GM23248 (cell line): ENCODE measurements around the gene BCL2. TPM values are rescaled to one million over a fixed set of nuclear protein-coding genes. Genes with fewer than 3 reads are reported as not detected.
"Not testable (repeated sequence)": the region's sequence is repeated elsewhere in the genome, so short reads cannot be mapped to it uniquely, and the experiment has no call there.

Experiments
- DNase-seq: peaks from one replicate; pipeline ENCODE4 v3.0.0-alpha.2; 2015
- H2AFZ ChIP-seq: fragments of 200-600 bp; sonication (generic); 2 replicates; pipeline ENCODE4 v1.6.1; 2016; ENCODE audit warnings: antibody characterized with exemption
- H3F3A ChIP-seq: fragments of 200-600 bp; sonication (generic); 2 replicates; pipeline ENCODE4 v1.6.1; 2016; ENCODE audit warnings: mild to moderate bottlenecking, antibody characterized with exemption, mixed run types; ENCODE audit not compliant: insufficient read depth
- H3K27ac ChIP-seq: fragments of 200-600 bp; sonication (generic); 2 replicates; pipeline ENCODE4 v1.5.1; 2016; ENCODE audit warnings: mild to moderate bottlenecking
- H3K27me3 ChIP-seq: fragments of 200-600 bp; sonication (generic); replicated peaks from 2 replicates; pipeline ENCODE4 v1.6.1; 2016; ENCODE audit warnings: mild to moderate bottlenecking; ENCODE audit not compliant: insufficient read depth
- H3K36me3 ChIP-seq: fragments of 200-600 bp; sonication (generic); 2 replicates; pipeline ENCODE4 v1.6.1; 2016; ENCODE audit warnings: low read depth, mild to moderate bottlenecking
- H3K4me1 ChIP-seq: fragments of 200-600 bp; sonication (generic); 2 replicates; pipeline ENCODE4 v1.6.1; 2016; ENCODE audit warnings: mild to moderate bottlenecking; ENCODE audit not compliant: insufficient read depth
- H3K4me2 ChIP-seq: fragments of 200-600 bp; sonication (generic); one replicate; pipeline ENCODE4 v1.6.1; 2016; ENCODE audit warnings: mild to moderate bottlenecking; ENCODE audit not compliant: unreplicated experiment
- H3K4me3 ChIP-seq: fragments of 200-600 bp; sonication (generic); 2 replicates; pipeline ENCODE4 v1.5.1; 2016; ENCODE audit warnings: mild to moderate bottlenecking
- H3K79me2 ChIP-seq: fragments of 200-600 bp; sonication (generic); 2 replicates; pipeline ENCODE4 v1.6.1; 2016; ENCODE audit warnings: mild to moderate bottlenecking; ENCODE audit not compliant: insufficient read depth
- H3K9ac ChIP-seq: fragments of 200-600 bp; sonication (generic); 2 replicates; pipeline ENCODE4 v1.6.1; 2016; ENCODE audit warnings: mild to moderate bottlenecking
- H3K9me2 ChIP-seq: fragments of 200-600 bp; sonication (generic); 2 replicates; pipeline ENCODE4 v1.6.1; 2016; ENCODE audit warnings: mixed run types, mild to moderate bottlenecking, moderate library complexity; ENCODE audit not compliant: insufficient read depth
- H3K9me3 ChIP-seq: fragments of 200-600 bp; sonication (generic); one replicate; pipeline ENCODE4 v1.6.1; 2017; ENCODE audit warnings: low read depth
- H4K20me1 ChIP-seq: fragments of 200-600 bp; sonication (generic); 2 replicates; pipeline ENCODE4 v1.6.0; 2016; ENCODE audit not compliant: insufficient read depth
- EZH2 ChIP-seq: fragments of 200-600 bp; sonication (generic); IDR thresholded peaks from 2 replicates; pipeline ENCODE4 v1.6.1; 2018; ENCODE audit warnings: antibody characterized with exemption, mild to moderate bottlenecking; ENCODE audit not compliant: insufficient read depth, poor library complexity, severe bottlenecking
- EZH2phosphoT487 ChIP-seq: fragments of 200-600 bp; sonication (generic); IDR thresholded peaks from 2 replicates; pipeline ENCODE4 v1.6.1; 2018; ENCODE audit warnings: antibody characterized with exemption, moderate library complexity, mild to moderate bottlenecking, low read depth; ENCODE audit not compliant: insufficient read depth
- WGBS, 2 experiments: methylation state at CpG; one replicate each; pipeline ENCODE4 v1.1.6; 2015 to 2017; ENCODE audit warnings: low lambda C conversion rate in 2 of 2, low coverage in 1 of 2; ENCODE audit errors: missing lambda C conversion rate in 2 of 2; 5-methylcytosine and 5-hydroxymethylcytosine counted together
- in situ Hi-C: fragments of 300-500 bp; cut with MboI; formaldehyde crosslinking; loops from 2 replicates; pipeline ENCODE4 v1.15.0; 2020
- polyA plus RNA-seq: library from polyadenylated mRNA; unstranded; fragments of >200 nt; fragmentation: Nextera tagmentation; extraction: Ambion mirVana; gene quantifications from 2 replicates; pipeline ENCODE4 v1.2.1, GENCODE V29; 2016
- total RNA-seq: library from RNA; depleted of rRNA; stranded (reverse); fragments of >200 nt; shearing (Covaris generic); gene quantifications from 2 replicates; pipeline ENCODE4 v1.2.3, GENCODE V29; 2014

BCL2 gene
- total and polyA plus RNA-seq, 2 experiments from 2014 or later = 0.30 to 1.5 TPM

GRCh38 chr18:63202828-63203227 lies 116.7 kb downstream of the BCL2 start:
- WGBS, 2 experiments = 85 to 89% methylated on average over 8 of the region's 8 CpGs
- H3K4me1 ChIP-seq = no peaks in the 10 kb centered on the region
- no peak for DNase-seq

GRCh38 chr18:63201456-63201855 lies 118.1 kb downstream of the BCL2 start:
- H3F3A ChIP-seq, in situ Hi-C loops: not testable (repeated sequence)
- WGBS, 2 experiments = 90 to 93% methylated on average over 3 of the region's 3 CpGs

More at GRCh38 chr18:63202828-63203227, 116.7 kb downstream of the BCL2 start:
- TF ChIP-seq EZH2 (no peak), EZH2phosphoT487 (no peak)
- no peaks in the 10 kb centered on the region for H3K36me3 ChIP-seq
- no peak overlapping the region for H3K4me3 ChIP-seq
- H4K20me1 ChIP-seq = no peaks in the 10 kb centered on the region
- H2AFZ ChIP-seq = no peak overlapping the region
- H3K27ac ChIP-seq = no peak overlapping the region
- H3K4me2 ChIP-seq = no peak overlapping the region
- no peaks in the 10 kb centered on the region for H3K79me2 ChIP-seq
- no peaks in the 10 kb centered on the region for H3K9me3 ChIP-seq
- no peak overlapping the region for H3K9ac ChIP-seq
- H3K27me3 ChIP-seq = no peaks in the 10 kb centered on the region
- H3F3A ChIP-seq = no peaks in the 10 kb centered on the region
- in situ Hi-C loops = no loop called here
- H3K9me2 ChIP-seq = no peaks in the 10 kb centered on the region

GRCh38 chr18:63199743-63200241 lies 119.8 kb downstream of the BCL2 start:
- Histone ChIP-seq H3K4me2 (no peak overlapping the region), H4K20me1 (no peaks in the 10 kb centered on the region), H3F3A (no peaks in the 10 kb centered on the region), H3K36me3 (no peaks in the 10 kb centered on the region), H3K4me3 (no peak overlapping the region), H3K27me3 (no peaks in the 10 kb centered on the region), H3K4me1 (no peaks in the 10 kb centered on the region), H3K79me2 (no peaks in the 10 kb centered on the region), H3K27ac (no peak overlapping the region), H3K9me3 (no peaks in the 10 kb centered on the region), H3K9me2 (no peaks in the 10 kb centered on the region), H3K9ac (no peak overlapping the region), H2AFZ (no peak overlapping the region)
- TF ChIP-seq EZH2 (no peak), EZH2phosphoT487 (no peak)
- DNase-seq = no peak
- in situ Hi-C loops = no loop called here
- 50 to 63% methylated on average over 14 of the region's 14 CpGs for WGBS, 2 experiments

More at GRCh38 chr18:63201456-63201855, 118.1 kb downstream of the BCL2 start:
- H3K27me3 ChIP-seq, DNase-seq, H3K9me3 ChIP-seq, H3K9me2 ChIP-seq, H3K4me3 ChIP-seq, H3K36me3 ChIP-seq, H2AFZ ChIP-seq, H3K27ac ChIP-seq, H3K4me2 ChIP-seq, H3K9ac ChIP-seq, H3K4me1 ChIP-seq, H4K20me1 ChIP-seq, H3K79me2 ChIP-seq: not testable (repeated sequence)

GRCh38 chr18:63198868-63199742 lies 120.5 kb downstream of the BCL2 start:
- Histone ChIP-seq H2AFZ (no peak overlapping the region), H3K9me3 (no peaks in the 10 kb centered on the region), H3K4me1 (no peaks in the 10 kb centered on the region), H3F3A (no peaks in the 10 kb centered on the region), H3K36me3 (no peaks in the 10 kb centered on the region), H3K27ac (no peak overlapping the region), H3K79me2 (no peaks in the 10 kb centered on the region), H4K20me1 (no peaks in the 10 kb centered on the region), H3K4me2 (no peak overlapping the region), H3K9me2 (no peaks in the 10 kb centered on the region), H3K9ac (no peak overlapping the region), H3K4me3 (no peak overlapping the region), H3K27me3 (no peaks in the 10 kb centered on the region)
- 90 to 98% methylated on average over 5 of the region's 5 CpGs for WGBS, 2 experiments
- no peak for DNase-seq
- TF ChIP-seq EZH2 (no peak), EZH2phosphoT487 (no peak)
- in situ Hi-C loops = no loop called here
